ENCODE measurements around the gene RAI14.

RAI14 gene

GRCh38 chr5:34866989-34867471 lies 210.9 kb downstream of the RAI14 start:
- no peak for DNase-seq

- DNase-seq: no peak
These were observed 211.5 kb downstream of the RAI14 start for GRCh38 chr5:34867660-34868059.

GRCh38 chr5:34868791-34869190 lies 212.7 kb downstream of the RAI14 start:
- no peak for DNase-seq

GRCh38 chr5:34869256-34869655 lies 213.1 kb downstream of the RAI14 start:
- DNase-seq: no peak

- no peak for DNase-seq
These were observed 214.3 kb downstream of the RAI14 start for GRCh38 chr5:34870382-34870781.

GRCh38 chr5:34876275-34876674 lies 220.1 kb downstream of the RAI14 start:
- DNase-seq: no peak

GRCh38 chr5:34881246-34881645 lies 225.1 kb downstream of the RAI14 start:
- DNase-seq: peak; percentile 4

Data from suppressor macrophage treated with lipopolysaccharide for 4 hours (primary cell).